ENCODE data around the gene HDAC1. TPM values are rescaled to one million over a fixed set of nuclear protein-coding genes. Genes with fewer than 3 reads are reported as not detected.

The HDAC1 gene
- total and polyA plus RNA-seq, 2 of the 8 experiments (the other 6 are each of a cell fraction or from before 2014, with no cell fraction given), result 111 to 125 TPM

DNA sequence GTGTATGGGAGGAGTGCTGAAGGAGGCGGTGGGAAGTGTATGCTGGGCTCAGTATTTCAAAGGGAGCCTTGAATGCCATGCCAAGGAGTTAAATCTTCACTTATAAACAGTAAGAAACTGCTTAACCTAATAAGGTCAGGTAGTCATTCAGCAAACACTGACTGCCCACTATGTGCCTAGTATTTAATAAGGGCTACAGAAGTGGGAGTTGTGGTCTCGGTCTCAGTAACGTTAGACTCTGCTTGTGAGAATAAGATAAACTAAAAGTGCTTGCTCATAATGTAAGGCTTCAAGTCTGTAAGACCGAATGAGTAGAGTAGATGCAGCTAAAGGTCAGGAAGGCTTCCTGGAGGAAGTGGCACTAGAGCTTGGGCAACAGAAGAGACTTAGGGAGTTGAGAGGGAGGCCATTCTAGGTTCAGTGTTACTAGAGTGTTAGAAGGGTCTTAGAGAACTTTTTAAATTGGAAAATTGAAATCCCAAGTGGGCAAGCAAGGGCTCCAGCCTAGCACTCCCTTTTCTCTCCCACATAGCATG is 38.1 kb downstream of the HDAC1 start:
- Histone ChIP-seq H2BK12ac (ENCODE audit: low read depth, low read length) (no peak overlapping the region), H3K4me2 (ENCODE audit: insufficient read depth in 1 of 2, low read depth in 2 of 2, low read length in 2 of 2) (no peak overlapping the region), H3K4me1 (replicated peaks in 1 of 4; ENCODE audit: control insufficient read depth in 3 of 4, insufficient read depth in 4 of 4, low read length in 3 of 4) (peaks cover 5 to 21% (median 14%) of the 10 kb centered on the region in 4 experiments), H3K27me3 (replicated peaks in 1 of 4; ENCODE audit: control insufficient read depth in 3 of 4, extremely low read depth in 1 of 4, insufficient read depth in 3 of 4, low read length in 3 of 4) (no peaks in the 10 kb centered on the region), H3K23ac (ENCODE audit: insufficient read length) (no peak overlapping the region), H3K23me2 (ENCODE audit: low read depth, low read length) (peaks cover 7% of the 10 kb centered on the region; the same call in 1 of the 2 replicates), H3K4ac (replicated peaks; ENCODE audit: insufficient read length, low read depth, low read length) (no peak overlapping the region), H2AFZ (ENCODE audit: low read length) (no peak overlapping the region), H2BK20ac (ENCODE audit: low read length) (no peak overlapping the region), H2BK15ac (ENCODE audit: low read length) (no peak overlapping the region), H3K9ac (replicated peaks in 1 of 4; ENCODE audit: extremely low read depth in 1 of 4, low read depth in 3 of 4, low read length in 3 of 4) (no peak overlapping the region), H4K8ac (ENCODE audit: extremely low read depth, insufficient read depth, low read length) (no peak overlapping the region), H2BK120ac (replicated peaks; ENCODE audit: low read depth, low read length) (no peak overlapping the region), H3K36me3 (ENCODE audit: control insufficient read depth in 2 of 4, insufficient read depth in 4 of 4, low read length in 3 of 4) (peaks cover 24 to 84% (median 41%) of the 10 kb centered on the region in 4 experiments; a peak in 7 of 8 replicates), H2AK5ac (ENCODE audit: low read depth, low read length) (no peak overlapping the region), H3K79me2 (ENCODE audit: control insufficient read depth in 1 of 2, insufficient read depth in 2 of 2, low read length in 2 of 2) (peaks cover 4 to 18% of the 10 kb centered on the region in 2 experiments; a peak in 3 of 4 replicates), H3K4me3 (ENCODE audit: extremely low read depth in 1 of 4, insufficient read depth in 2 of 4, low read depth in 3 of 4, low read length in 4 of 4) (no peak overlapping the region), H3K18ac (ENCODE audit: extremely low read depth, low read length) (no peak overlapping the region), H3K14ac (ENCODE audit: insufficient read length) (no peak overlapping the region), H4K20me1 (replicated peaks in 1 of 2; ENCODE audit: control insufficient read depth in 1 of 2, insufficient read depth in 2 of 2, low read length in 2 of 2) (peaks cover 9 to 20% of the 10 kb centered on the region in 2 experiments), H3K27ac (ENCODE audit: low read depth, low read length) (no peak overlapping the region), H3K56ac (replicated peaks; ENCODE audit: insufficient read length, low read depth, low read length) (no peak overlapping the region), H2BK5ac (ENCODE audit: low read depth, low read length) (no peak overlapping the region), H3K79me1 (ENCODE audit: low read depth, low read length) (peaks cover 2% of the 10 kb centered on the region; the same call in 1 of the 2 replicates), H4K5ac (ENCODE audit: insufficient read length, low read depth, low read length) (no peak overlapping the region), H4K91ac (replicated peaks; ENCODE audit: insufficient read length, low read length) (no peak overlapping the region), H3K9me3 (ENCODE audit: insufficient read depth in 2 of 2, low read depth in 1 of 2, low read length in 1 of 2) (no peaks in the 10 kb centered on the region)
- CTCF ChIA-PET (ENCODE audit: partially characterized antibody), result interaction anchor here (1.6 to 3.6 kb wide), 2 partner anchors 21 to 81 kb away, joined by 4 to 14 read pairs; no protein-coding TSS in a partner anchor
- DNase-seq (ENCODE audit: low read depth in 1 of 2, low spot score in 2 of 2), result no peak
- TF ChIP-seq BCL11A (IDR thresholded peaks at IDR 0.05; ENCODE audit: low read depth in 2 of 2, low read length in 2 of 2) (no peak), KDM4A (IDR thresholded peaks at IDR 0.05; ENCODE audit: low read depth, low read length, severe bottlenecking) (no peak)
- TF ChIP-seq, protein P1, sequence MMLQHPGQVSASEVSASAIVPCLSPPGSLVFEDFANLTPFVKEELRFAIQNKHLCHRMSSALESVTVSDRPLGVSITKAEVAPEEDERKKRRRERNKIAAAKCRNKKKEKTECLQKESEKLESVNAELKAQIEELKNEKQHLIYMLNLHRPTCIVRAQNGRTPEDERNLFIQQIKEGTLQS (IDR thresholded peaks at IDR 0.05; ENCODE audit: insufficient read depth, low read depth, low read length), result no peak
- WGBS, 2 experiments (ENCODE audit: extremely low coverage in 1 of 2, insufficient coverage in 1 of 2, insufficient read length in 1 of 2, insufficient replicate concordance in 2 of 2, low coverage in 1 of 2, low lambda C conversion rate in 2 of 2, missing lambda C conversion rate in 1 of 2), result 90% methylated on average over 4 of the region's 4 CpGs; no CpG with 5 or more reads in 1 of the 2 experiments
- FAIRE-seq, result no peak
- POLR2A ChIA-PET (ENCODE audit: partially characterized antibody), result interaction anchor here (0.6 to 13.4 kb wide), 11 partner anchors 9 to 1244 kb away, joined by 3 to 321 read pairs (median 33); partner anchors contain the start of genes CCDC28B, FAM229A and TSSK3
